Brain microvascular endothelial cell (primary cell): ENCODE data around the gene TNFSF9.
"Not testable (repeated sequence)": the region's sequence is repeated elsewhere in the genome, so short reads cannot be mapped to it uniquely, and the experiment has no call there.

Experiments
- DNase-seq: peaks from one replicate; pipeline ENCODE4 v3.0.0-alpha.2; 2020
- H3K27ac ChIP-seq: fragments of 250-450 bp; sonication (Bioruptor Pico); 2 replicates; pipeline ENCODE4 v1.5.1; 2020; ENCODE audit warnings: mild to moderate bottlenecking, moderate library complexity
- H3K27me3 ChIP-seq: fragments of 250-450 bp; sonication (Bioruptor Pico); replicated peaks from 2 replicates; pipeline ENCODE4 v1.5.1; 2020; ENCODE audit warnings: mild to moderate bottlenecking
- H3K36me3 ChIP-seq: fragments of 250-450 bp; sonication (Bioruptor Pico); replicated peaks from 2 replicates; pipeline ENCODE4 v1.5.1; 2020; ENCODE audit warnings: mild to moderate bottlenecking
- H3K4me3 ChIP-seq: 2 replicates; pipeline ENCODE4 v1.5.1; 2011; ENCODE audit warnings: low read depth, mild to moderate bottlenecking, control low read depth, low read length, moderate library complexity
- in situ Hi-C: cut with HindIII; loops from 2 replicates; pipeline ENCODE4 v1.10.0; 2017; ENCODE audit warnings: low sequenced_read_pairs, low pct_ligation_motif_present
- TF ChIP-seq, protein P1 (sequence below): IDR thresholded peaks from 2 replicates; pipeline ENCODE4 v1.5.1; 2011; ENCODE audit warnings: low read depth, mild to moderate bottlenecking, moderate library complexity, low read length, control low read depth, inconsistent platforms; ENCODE audit errors: missing control alignments

Gene TNFSF9

DNA sequence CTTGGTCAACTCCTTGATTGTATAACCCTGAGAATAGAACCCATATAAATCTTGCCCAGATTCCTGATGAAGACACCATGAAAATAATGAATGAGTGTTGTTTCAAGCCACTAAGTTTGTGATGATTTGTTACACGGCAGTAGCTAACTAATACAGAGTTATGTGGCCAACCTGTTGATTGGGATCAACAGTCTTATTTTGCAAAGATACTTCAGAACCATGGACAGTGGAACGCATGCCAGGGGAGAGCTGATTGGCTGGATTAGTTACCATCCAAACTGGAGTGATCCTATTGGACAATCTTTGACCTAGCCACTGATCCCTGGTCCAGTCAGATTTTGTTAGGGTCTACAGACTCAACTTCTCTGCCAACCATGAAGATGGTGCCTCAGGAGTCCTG is 33.6 kb downstream of the TNFSF9 start:
- TF ChIP-seq, protein P1, sequence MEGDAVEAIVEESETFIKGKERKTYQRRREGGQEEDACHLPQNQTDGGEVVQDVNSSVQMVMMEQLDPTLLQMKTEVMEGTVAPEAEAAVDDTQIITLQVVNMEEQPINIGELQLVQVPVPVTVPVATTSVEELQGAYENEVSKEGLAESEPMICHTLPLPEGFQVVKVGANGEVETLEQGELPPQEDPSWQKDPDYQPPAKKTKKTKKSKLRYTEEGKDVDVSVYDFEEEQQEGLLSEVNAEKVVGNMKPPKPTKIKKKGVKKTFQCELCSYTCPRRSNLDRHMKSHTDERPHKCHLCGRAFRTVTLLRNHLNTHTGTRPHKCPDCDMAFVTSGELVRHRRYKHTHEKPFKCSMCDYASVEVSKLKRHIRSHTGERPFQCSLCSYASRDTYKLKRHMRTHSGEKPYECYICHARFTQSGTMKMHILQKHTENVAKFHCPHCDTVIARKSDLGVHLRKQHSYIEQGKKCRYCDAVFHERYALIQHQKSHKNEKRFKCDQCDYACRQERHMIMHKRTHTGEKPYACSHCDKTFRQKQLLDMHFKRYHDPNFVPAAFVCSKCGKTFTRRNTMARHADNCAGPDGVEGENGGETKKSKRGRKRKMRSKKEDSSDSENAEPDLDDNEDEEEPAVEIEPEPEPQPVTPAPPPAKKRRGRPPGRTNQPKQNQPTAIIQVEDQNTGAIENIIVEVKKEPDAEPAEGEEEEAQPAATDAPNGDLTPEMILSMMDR, result no peak
- no peak for DNase-seq
- Histone ChIP-seq H3K36me3 (no peaks in the 10 kb centered on the region), H3K27ac (no peak overlapping the region), H3K4me3 (no peak overlapping the region), H3K27me3 (no peaks in the 10 kb centered on the region)
- in situ Hi-C loops, result no loop called here

- H3K4me3 ChIP-seq, H3K27ac ChIP-seq, H3K36me3 ChIP-seq, in situ Hi-C loops, H3K27me3 ChIP-seq, DNase-seq: not testable (repeated sequence)
Observed at GRCh38 chr19:6566727-6567126, 35.9 kb downstream of the TNFSF9 start.

- TF ChIP-seq, protein P1, result no peak
- no peaks in the 10 kb centered on the region for H3K36me3 ChIP-seq
- H3K4me3 ChIP-seq, result no peak overlapping the region
- H3K27me3 ChIP-seq, result no peaks in the 10 kb centered on the region
- in situ Hi-C loops, result no loop called here
- DNase-seq, result no peak
- H3K27ac ChIP-seq, result no peak overlapping the region
Observed at GRCh38 chr19:6568010-6568526, 37.2 kb downstream of the TNFSF9 start.

DNA sequence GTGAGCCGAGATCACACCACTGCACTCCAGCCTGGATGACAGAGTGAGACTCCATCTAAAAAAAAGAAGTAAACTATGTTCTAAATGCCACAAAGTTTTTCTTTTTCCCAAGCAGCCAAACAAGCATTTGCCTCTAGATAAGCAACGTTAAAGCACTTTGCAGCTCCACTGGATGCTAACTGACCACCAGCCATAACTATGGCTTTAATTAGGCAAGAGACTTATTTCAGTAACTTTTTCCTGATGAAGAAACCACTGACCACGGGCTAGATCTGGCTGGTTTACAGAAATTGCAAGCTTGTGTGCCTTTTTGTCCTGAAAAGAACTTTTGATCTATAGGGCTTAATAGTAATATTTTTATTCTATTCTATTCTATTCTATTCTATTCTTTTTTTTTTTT is 38.0 kb downstream of the TNFSF9 start:
- in situ Hi-C loops, result no loop called here
- Histone ChIP-seq H3K27ac (no peak overlapping the region), H3K4me3 (no peak overlapping the region), H3K36me3 (no peaks in the 10 kb centered on the region), H3K27me3 (no peaks in the 10 kb centered on the region)
- TF ChIP-seq, protein P1, result no peak
- no peak for DNase-seq

GRCh38 chr19:6570764-6571163 is 39.9 kb downstream of the TNFSF9 start:
- no peak overlapping the region for H3K4me3 ChIP-seq
- TF ChIP-seq, protein P1, result no peak
- in situ Hi-C loops, result no loop called here
- no peak overlapping the region for H3K27ac ChIP-seq
- H3K27me3 ChIP-seq, result no peaks in the 10 kb centered on the region
- no peaks in the 10 kb centered on the region for H3K36me3 ChIP-seq
- DNase-seq, result no peak

DNA sequence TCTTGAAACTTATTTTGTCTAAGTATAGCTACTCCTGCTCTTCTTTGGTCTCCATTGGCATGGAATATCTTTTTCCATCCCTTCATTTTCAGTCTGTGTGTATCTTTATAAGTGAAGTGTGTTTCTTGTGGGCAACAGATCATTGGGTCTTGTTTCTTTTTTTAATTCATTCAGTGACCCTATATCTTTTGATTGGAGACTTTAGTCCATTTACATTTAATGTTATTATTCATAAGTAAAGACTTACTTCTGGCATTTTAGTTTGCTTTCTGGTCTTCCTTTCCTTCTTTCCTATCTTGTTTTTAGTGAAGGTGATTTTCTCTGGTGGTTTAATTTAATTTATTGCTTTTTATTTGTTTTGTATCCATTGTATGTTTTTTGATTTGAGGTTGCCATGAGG is 40.3 kb downstream of the TNFSF9 start:
- Histone ChIP-seq H3K36me3 (no peaks in the 10 kb centered on the region), H3K27me3 (no peaks in the 10 kb centered on the region), H3K27ac (no peak overlapping the region), H3K4me3 (no peak overlapping the region)
- no peak for DNase-seq
- TF ChIP-seq, protein P1, result no peak
- in situ Hi-C loops, result no loop called here
